DOHH2 (cell line): ENCODE measurements around the gene LARGE1.

ENCODE experiments used
- CTCF ChIP-seq: fragments of 200-600 bp; sonication (generic); IDR thresholded peaks from one replicate; pipeline ENCODE4 v1.5.1; 2014; ENCODE audit warnings: antibody characterized with exemption, mild to moderate bottlenecking, low read depth, low read length; ENCODE audit not compliant: poor library complexity, severe bottlenecking
- EZH2phosphoT487 ChIP-seq: fragments of 200-600 bp; sonication (generic); IDR thresholded peaks from 2 replicates; pipeline ENCODE4 v1.6.1; 2017; ENCODE audit warnings: borderline replicate concordance, mild to moderate bottlenecking, antibody characterized with exemption, low read length, moderate library complexity, mixed read lengths

- TF ChIP-seq CTCF: no peak
- no peak for TF ChIP-seq EZH2phosphoT487
Observed at GRCh38 chr22:33811686-33812085, 108.6 kb downstream of the LARGE1 start.
